Bronchial epithelial cell (primary cell): ENCODE data around the gene MEIKIN. TPM values are rescaled to one million over a fixed set of nuclear protein-coding genes. Genes with fewer than 3 reads are reported as not detected.

Experiments used
- DNase-seq: peaks from one replicate; pipeline ENCODE4 v3.0.0-alpha.2; 2010; ENCODE audit warnings: low read depth
- FAIRE-seq: peaks from 2 replicates; lab custom pipeline; 2011; peaks lifted over from hg19 to GRCh38; lab: Jason Lieb, UNC
- H3K27me3 ChIP-seq: 2 replicates; pipeline ENCODE4 v1.5.1; 2011; ENCODE audit warnings: low read length; ENCODE audit not compliant: control insufficient read depth, insufficient read depth
- H3K36me3 ChIP-seq: 2 replicates; pipeline ENCODE4 v1.5.1; 2011; ENCODE audit warnings: low read length; ENCODE audit not compliant: control insufficient read depth, insufficient read depth
- H3K4me3 ChIP-seq: 2 replicates; pipeline ENCODE4 v1.5.1; 2011; ENCODE audit warnings: mild to moderate bottlenecking, low read depth, low read length, control low read depth
- total RNA-seq: library from RNA; depleted of rRNA; stranded (reverse); fragments of >200 nt; gene quantifications from 2 replicates; pipeline ENCODE4 v1.2.1, GENCODE V29; 2014
- TF ChIP-seq, protein P1 (sequence below): IDR thresholded peaks from 2 replicates; pipeline ENCODE4 v1.5.1; 2011; ENCODE audit warnings: mild to moderate bottlenecking, moderate library complexity, low read length, control low read depth, inconsistent platforms; ENCODE audit not compliant: insufficient read depth, severe bottlenecking

MEIKIN gene, protein sequence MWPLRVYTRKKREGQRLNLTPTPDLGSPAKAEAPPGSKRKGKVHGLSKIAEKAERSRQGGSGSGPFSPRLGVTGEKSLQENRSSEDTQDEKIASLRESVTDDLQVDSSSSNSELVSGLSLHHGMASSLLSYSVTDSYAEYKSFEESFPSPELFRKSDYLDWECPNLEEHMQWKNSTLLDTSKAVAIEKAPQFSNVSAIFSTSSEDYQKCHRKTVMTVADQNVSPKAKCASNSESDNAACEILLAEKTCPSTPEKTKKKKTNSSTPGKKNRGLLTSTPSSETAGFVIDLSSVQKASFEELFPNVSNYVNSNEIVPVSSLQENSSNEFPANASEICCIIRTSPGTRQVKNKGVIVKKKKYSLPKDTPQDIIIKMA
- total RNA-seq, result not detected in 2 replicates

DNA sequence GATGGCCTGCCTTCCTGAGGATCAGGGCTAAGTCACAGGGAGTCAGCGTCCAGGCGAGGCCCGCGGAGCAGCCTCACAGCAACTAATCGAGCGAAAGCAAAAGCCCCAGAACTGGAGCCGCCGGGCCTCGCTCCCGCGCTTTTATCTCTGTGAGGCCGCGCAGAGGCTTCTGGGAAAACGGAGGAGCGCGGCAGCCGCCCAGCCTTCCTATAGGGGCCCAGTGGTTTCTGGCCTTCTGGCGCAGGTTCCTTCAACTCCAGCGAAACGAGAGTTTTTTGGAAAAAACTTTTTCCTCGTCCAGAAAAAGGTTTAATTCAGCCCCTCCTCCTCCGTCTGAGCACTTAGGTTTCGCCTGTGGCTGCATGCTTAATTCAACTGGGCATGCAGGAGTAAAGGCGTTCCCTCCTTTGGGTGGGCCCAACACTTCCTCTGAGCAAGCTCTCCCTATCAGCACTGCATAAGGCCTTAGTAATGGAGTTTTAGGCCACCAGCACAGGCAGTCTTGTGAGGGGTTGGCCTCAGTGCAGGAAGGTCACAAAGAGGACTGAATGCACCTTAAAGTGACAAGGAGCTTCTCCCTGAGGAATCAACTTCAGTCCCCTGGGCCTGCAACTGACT is at the start of gene MEIKIN:
Gene MEIKIN, minus strand, starts transcription at position 113 of the 618 bp plus-strand sequence. CDS start 158 bp downstream, outside the sequence.
- DNase-seq (no peak), FAIRE-seq (no peak)
- TF ChIP-seq, protein P1, sequence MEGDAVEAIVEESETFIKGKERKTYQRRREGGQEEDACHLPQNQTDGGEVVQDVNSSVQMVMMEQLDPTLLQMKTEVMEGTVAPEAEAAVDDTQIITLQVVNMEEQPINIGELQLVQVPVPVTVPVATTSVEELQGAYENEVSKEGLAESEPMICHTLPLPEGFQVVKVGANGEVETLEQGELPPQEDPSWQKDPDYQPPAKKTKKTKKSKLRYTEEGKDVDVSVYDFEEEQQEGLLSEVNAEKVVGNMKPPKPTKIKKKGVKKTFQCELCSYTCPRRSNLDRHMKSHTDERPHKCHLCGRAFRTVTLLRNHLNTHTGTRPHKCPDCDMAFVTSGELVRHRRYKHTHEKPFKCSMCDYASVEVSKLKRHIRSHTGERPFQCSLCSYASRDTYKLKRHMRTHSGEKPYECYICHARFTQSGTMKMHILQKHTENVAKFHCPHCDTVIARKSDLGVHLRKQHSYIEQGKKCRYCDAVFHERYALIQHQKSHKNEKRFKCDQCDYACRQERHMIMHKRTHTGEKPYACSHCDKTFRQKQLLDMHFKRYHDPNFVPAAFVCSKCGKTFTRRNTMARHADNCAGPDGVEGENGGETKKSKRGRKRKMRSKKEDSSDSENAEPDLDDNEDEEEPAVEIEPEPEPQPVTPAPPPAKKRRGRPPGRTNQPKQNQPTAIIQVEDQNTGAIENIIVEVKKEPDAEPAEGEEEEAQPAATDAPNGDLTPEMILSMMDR, result no peak

DNA sequence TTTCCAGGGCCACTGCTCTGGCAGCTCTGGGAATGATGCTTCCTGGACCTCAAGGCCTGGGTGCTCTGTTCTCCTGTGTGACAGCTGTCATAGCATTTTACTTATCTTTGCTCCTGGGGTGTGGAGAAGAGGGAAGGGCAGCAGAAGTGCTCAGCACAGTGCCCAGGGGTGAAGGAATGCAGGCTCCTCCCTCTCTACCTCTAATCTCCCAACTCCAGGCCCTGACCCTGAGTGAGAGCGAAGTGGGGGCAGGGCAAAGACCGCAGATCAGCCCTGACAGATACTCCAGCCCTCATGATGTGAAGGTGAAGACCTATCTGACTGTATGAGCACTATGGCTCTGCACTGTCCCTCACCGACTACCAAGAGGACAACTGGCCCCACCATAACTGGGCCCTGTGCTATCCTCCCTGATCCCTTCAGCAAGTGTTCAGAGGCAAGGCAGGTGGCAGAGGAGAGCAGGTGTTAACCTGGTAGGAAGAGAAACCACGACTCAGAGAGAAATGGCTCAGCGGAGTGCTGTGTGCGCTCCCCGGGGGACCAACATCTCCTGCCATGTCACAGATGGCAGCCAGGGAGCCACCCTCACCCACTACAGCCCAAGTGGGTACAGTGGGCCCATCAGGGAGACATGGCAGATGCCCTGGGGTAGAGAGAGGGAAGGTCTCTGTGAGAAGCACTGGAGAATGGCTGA is 49.2 kb upstream of the MEIKIN start:
- TF ChIP-seq, protein P1, result no peak
- H3K27me3 ChIP-seq, result no peaks in the 10 kb centered on the region
- DNase-seq (no peak), FAIRE-seq (no peak)
- H3K4me3 ChIP-seq, result no peak overlapping the region
- H3K36me3 ChIP-seq, result no peaks in the 10 kb centered on the region

More for the DNA sequence above, at the start of gene MEIKIN:
- Histone ChIP-seq H3K27me3 (peaks cover 2% of the 10 kb centered on the region), H3K36me3 (no peaks in the 10 kb centered on the region), H3K4me3 (no peak within 1 kb of the TSS)

DNA sequence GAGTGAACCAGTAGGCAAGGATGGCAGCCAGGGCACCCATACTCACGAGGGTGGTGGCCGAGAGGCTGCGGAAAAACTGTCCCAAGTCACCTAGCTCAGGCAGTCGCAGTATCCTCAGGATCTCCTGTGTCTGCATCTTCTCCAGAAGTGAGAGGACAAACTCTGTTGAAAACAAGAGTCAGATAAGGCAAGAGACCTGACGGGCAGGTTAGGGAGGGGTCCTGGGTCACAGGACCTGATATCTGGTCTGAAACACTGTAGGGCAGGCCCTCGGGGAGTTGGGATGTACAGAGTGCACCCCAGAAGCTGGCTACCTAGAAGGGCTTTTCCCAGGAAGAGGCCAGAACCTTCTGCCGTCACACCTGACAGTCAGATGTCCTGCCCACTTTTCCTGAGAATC is 48.6 kb upstream of the MEIKIN start:
- Histone ChIP-seq H3K4me3 (no peak overlapping the region), H3K36me3 (no peaks in the 10 kb centered on the region), H3K27me3 (no peaks in the 10 kb centered on the region)
- DNase-seq (no peak), FAIRE-seq (no peak)
- TF ChIP-seq, protein P1, result no peak

DNA sequence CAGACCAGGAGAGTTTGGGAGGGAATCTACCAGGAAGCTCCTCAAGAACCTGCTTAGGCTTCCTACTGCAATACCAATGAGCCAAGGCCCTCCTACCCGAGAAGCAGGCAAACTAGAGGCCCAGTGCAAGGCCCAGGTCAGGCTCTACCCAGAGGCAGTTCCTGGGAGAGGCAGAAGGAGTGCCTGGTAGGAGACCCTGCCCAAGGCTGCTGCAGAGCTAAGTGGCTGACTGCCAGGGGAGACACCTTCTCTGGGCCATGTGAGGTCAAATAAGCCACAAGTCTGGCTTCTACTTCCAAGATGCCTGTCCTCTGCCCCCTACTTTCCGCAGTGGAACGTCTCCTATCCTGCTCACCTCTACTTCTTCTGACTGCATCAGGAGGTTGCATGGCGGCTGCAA is 48.2 kb upstream of the MEIKIN start:
- no peak for DNase-seq
- no peak for FAIRE-seq
- no peak overlapping the region for H3K4me3 ChIP-seq
- H3K27me3 ChIP-seq, result no peaks in the 10 kb centered on the region
- TF ChIP-seq, protein P1, result no peak
- H3K36me3 ChIP-seq, result no peaks in the 10 kb centered on the region

DNA sequence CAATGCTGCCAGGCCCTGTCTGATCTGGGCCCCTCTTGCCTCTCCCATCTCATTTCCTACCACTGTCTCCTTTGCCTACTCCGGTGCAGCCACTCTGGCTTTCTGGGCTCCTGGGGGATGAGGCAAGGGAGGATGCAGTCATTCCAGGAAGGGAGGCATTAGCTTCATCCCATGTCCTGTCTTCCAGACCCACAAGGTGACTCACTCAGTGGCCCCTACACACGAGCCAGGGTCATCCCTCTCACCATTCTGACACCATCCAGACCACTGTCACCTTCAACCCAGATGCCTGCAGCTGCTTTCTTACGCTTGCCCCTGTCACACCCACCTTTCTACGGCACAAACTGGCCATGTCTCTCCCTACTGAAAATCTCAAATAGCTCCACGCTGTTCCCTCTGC is 46.9 kb upstream of the MEIKIN start:
- H3K36me3 ChIP-seq, result no peaks in the 10 kb centered on the region
- DNase-seq, result no peak
- TF ChIP-seq, protein P1, result no peak
- H3K27me3 ChIP-seq, result no peaks in the 10 kb centered on the region
- no peak overlapping the region for H3K4me3 ChIP-seq
- FAIRE-seq, result no peak
